Measurements from ENCODE around the gene DAAM2. TPM values are rescaled to one million over a fixed set of nuclear protein-coding genes. Genes with fewer than 3 reads are reported as not detected.

DAAM2 gene
- polyA plus RNA-seq, 1 of the 3 experiments (the other 2 are of a cell fraction) = 0.20 TPM

DNA sequence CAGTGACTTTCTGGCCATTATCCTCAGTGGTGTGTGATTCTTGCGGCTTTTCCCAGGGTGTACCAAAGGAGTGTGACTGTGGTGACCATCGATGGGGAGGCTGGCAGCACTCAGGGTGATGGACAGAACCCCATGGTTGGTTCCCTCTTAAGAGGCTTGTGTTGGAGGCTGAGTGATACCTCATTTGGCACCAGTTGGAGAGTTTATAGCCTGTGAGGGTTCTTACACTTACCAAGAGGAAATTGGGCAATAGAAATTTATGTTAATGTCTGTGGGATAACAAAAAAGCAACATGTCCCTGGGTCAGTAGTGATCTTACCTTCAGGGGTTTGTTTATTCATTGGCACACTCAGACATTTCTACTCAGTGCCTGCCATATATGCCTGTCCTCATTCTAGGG lies 37.2 kb downstream of the DAAM2 start:
- Histone ChIP-seq H3K36me3 (replicated peaks in 1 of 2; ENCODE audit: control insufficient read depth in 1 of 2, insufficient read depth in 2 of 2, low read length in 1 of 2) (no peaks in the 10 kb centered on the region), H3K4me2 (no peak overlapping the region), H3K9me3 (no peaks in the 10 kb centered on the region), H3K4me1 (ENCODE audit: control insufficient read depth in 1 of 2, insufficient read depth in 2 of 2, low read depth in 1 of 2, low read length in 1 of 2) (peaks cover 0 to 9% of the 10 kb centered on the region in 2 experiments; a peak in 1 of 4 replicates), H3K9me2 (no peaks in the 10 kb centered on the region), H3F3A (replicated peaks; ENCODE audit: insufficient read depth) (no peaks in the 10 kb centered on the region), H4K20me1 (ENCODE audit: insufficient read depth) (no peaks in the 10 kb centered on the region), H2AFZ (ENCODE audit: low read depth) (no peak overlapping the region), H3K79me2 (ENCODE audit: insufficient read depth) (no peaks in the 10 kb centered on the region), H3K27me3 (ENCODE audit: insufficient read depth) (no peaks in the 10 kb centered on the region), H3K27ac (ENCODE audit: low read depth in 2 of 2, low read length in 1 of 2) (no peak overlapping the region), H3K9ac (no peak overlapping the region), H3K4me3 (ENCODE audit: low read depth in 2 of 2, low read length in 1 of 2) (no peak overlapping the region)
- DNase-seq = no peak
- TF ChIP-seq MAX (IDR thresholded peaks at IDR 0.05; ENCODE audit: low read depth) (no peak), POLR2AphosphoS5 (IDR thresholded peaks at IDR 0.05; ENCODE audit: low read depth, low read length) (no peak), TCF12 (IDR thresholded peaks at IDR 0.05) (no peak), FOXM1 (IDR thresholded peaks at IDR 0.05; ENCODE audit: low read depth) (no peak), RAD21 (IDR thresholded peaks at IDR 0.05; ENCODE audit: low read length) (no peak), CTCF (IDR thresholded peaks at IDR 0.05) (no peak), JUND (IDR thresholded peaks at IDR 0.05) (no peak), FOXJ3 (CRISPR knock-in tag; IDR thresholded peaks at IDR 0.05) (no peak), GABPA (IDR thresholded peaks at IDR 0.05; ENCODE audit: low read depth) (no peak), RFX5 (IDR thresholded peaks at IDR 0.05; ENCODE audit: low read length) (no peak)
- TF ChIP-seq, protein P1, sequence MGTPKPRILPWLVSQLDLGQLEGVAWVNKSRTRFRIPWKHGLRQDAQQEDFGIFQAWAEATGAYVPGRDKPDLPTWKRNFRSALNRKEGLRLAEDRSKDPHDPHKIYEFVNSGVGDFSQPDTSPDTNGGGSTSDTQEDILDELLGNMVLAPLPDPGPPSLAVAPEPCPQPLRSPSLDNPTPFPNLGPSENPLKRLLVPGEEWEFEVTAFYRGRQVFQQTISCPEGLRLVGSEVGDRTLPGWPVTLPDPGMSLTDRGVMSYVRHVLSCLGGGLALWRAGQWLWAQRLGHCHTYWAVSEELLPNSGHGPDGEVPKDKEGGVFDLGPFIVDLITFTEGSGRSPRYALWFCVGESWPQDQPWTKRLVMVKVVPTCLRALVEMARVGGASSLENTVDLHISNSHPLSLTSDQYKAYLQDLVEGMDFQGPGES (IDR thresholded peaks at IDR 0.05; ENCODE audit: low read depth, low read length) = no peak
- TF ChIP-seq, protein P2, sequence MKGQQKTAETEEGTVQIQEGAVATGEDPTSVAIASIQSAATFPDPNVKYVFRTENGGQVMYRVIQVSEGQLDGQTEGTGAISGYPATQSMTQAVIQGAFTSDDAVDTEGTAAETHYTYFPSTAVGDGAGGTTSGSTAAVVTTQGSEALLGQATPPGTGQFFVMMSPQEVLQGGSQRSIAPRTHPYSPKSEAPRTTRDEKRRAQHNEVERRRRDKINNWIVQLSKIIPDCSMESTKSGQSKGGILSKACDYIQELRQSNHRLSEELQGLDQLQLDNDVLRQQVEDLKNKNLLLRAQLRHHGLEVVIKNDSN (IDR thresholded peaks at IDR 0.05; ENCODE audit: borderline replicate concordance, low read depth) = no peak
- TF ChIP-seq, protein P3, sequence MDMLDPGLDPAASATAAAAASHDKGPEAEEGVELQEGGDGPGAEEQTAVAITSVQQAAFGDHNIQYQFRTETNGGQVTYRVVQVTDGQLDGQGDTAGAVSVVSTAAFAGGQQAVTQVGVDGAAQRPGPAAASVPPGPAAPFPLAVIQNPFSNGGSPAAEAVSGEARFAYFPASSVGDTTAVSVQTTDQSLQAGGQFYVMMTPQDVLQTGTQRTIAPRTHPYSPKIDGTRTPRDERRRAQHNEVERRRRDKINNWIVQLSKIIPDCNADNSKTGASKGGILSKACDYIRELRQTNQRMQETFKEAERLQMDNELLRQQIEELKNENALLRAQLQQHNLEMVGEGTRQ (IDR thresholded peaks at IDR 0.05; ENCODE audit: borderline replicate concordance, low read depth, low read length) = no peak
- TF ChIP-seq, protein P4, sequence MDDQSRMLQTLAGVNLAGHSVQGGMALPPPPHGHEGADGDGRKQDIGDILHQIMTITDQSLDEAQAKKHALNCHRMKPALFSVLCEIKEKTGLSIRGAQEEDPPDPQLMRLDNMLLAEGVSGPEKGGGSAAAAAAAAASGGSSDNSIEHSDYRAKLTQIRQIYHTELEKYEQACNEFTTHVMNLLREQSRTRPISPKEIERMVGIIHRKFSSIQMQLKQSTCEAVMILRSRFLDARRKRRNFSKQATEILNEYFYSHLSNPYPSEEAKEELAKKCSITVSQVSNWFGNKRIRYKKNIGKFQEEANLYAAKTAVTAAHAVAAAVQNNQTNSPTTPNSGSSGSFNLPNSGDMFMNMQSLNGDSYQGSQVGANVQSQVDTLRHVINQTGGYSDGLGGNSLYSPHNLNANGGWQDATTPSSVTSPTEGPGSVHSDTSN (IDR thresholded peaks at IDR 0.05) = no peak
- CTCF ChIA-PET = no interaction called here
- POLR2A ChIA-PET = no interaction called here
- 50% methylated on average over 2 of the region's 2 CpGs for WGBS (ENCODE audit: low lambda C conversion rate)
